IMR-90 (cell line): ENCODE results near the gene NAB1. TPM values are rescaled to one million over a fixed set of nuclear protein-coding genes. Genes with fewer than 3 reads are reported as not detected.

Experiments used
- ATAC-seq: fragments of 200-7000 bp; cut with Tn5 transposase; 2 replicates; pipeline ENCODE4 v1.9.1; 2020; ENCODE audit warnings: low read depth, mild to moderate bottlenecking, moderate library complexity
- BruUV-seq: library from RNA; stranded (reverse); fragments of 400-500 nt; replicated peaks from 2 replicates; lab custom pipeline; 2021; lab: Mats Ljungman, UMichigan
- CTCF ChIA-PET: fragments of 300-600 bp; formaldehyde crosslinking; extraction: SDS; loops from one replicate; lab custom pipeline; 2021; ENCODE audit warnings: antibody characterized with exemption; lab: Yijun Ruan, JAX
- POLR2A ChIA-PET: fragments of 300-600 bp; sonication (Branson Sonifier 250); formaldehyde crosslinking; loops from one replicate; lab custom pipeline; 2022; ENCODE audit warnings: antibody characterized with exemption; ENCODE audit not compliant: unreplicated experiment; lab: Charles Lee
- DNase-seq: peaks from one replicate; pipeline ENCODE4 v3.0.0; 2013
- H2AFZ ChIP-seq: replicated peaks from 2 replicates; pipeline ENCODE3; 2013; ENCODE audit warnings: low read length, mild to moderate bottlenecking; ENCODE audit not compliant: poor library complexity
- H2AK5ac ChIP-seq: 2 replicates; pipeline ENCODE4 v1.6.1; 2013; ENCODE audit warnings: low read depth, low read length, inconsistent platforms
- H2AK9ac ChIP-seq: replicated peaks from 2 replicates; pipeline ENCODE3; 2013; ENCODE audit warnings: mild to moderate bottlenecking, low read depth, low read length, moderate library complexity; ENCODE audit not compliant: poor library complexity
- H2BK120ac ChIP-seq: 2 replicates; pipeline ENCODE4 v1.6.1; 2013; ENCODE audit warnings: low read depth, low read length, inconsistent platforms
- H2BK15ac ChIP-seq: 3 replicates; pipeline ENCODE4 v1.6.1; 2013; ENCODE audit warnings: low read depth, low read length, inconsistent platforms
- H2BK20ac ChIP-seq: 2 replicates; pipeline ENCODE4 v1.6.1; 2013; ENCODE audit warnings: low read depth, mild to moderate bottlenecking, inconsistent platforms, low read length, moderate library complexity
- H2BK5ac ChIP-seq: 2 replicates; pipeline ENCODE4 v1.6.1; 2013; ENCODE audit warnings: mild to moderate bottlenecking, low read depth, low read length, inconsistent platforms; ENCODE audit not compliant: poor library complexity, severe bottlenecking
- H3K14ac ChIP-seq: replicated peaks from 2 replicates; pipeline ENCODE4 v1.6.1; 2013; ENCODE audit warnings: low read depth, low read length, inconsistent platforms
- H3K18ac ChIP-seq: 2 replicates; pipeline ENCODE4 v1.6.1; 2013; ENCODE audit warnings: low read depth, low read length, control low read depth
- H3K23ac ChIP-seq: 2 replicates; pipeline ENCODE4 v1.6.1; 2013; ENCODE audit warnings: low read depth, low read length, inconsistent platforms
- H3K27ac ChIP-seq: 2 replicates; pipeline ENCODE4 v1.5.1; 2013; ENCODE audit warnings: mild to moderate bottlenecking, control low read depth, low read length; ENCODE audit not compliant: insufficient read depth
- H3K27me3 ChIP-seq: 2 replicates; pipeline ENCODE4 v1.6.1; 2013; ENCODE audit warnings: low read length; ENCODE audit not compliant: control insufficient read depth, insufficient read depth
- H3K36me3 ChIP-seq: 2 replicates; pipeline ENCODE4 v1.6.1; 2013; ENCODE audit warnings: low read length, mixed read lengths; ENCODE audit not compliant: control insufficient read depth, insufficient read depth
- H3K4ac ChIP-seq: 2 replicates; pipeline ENCODE4 v1.6.1; 2013; ENCODE audit warnings: low read depth, low read length, inconsistent platforms
- H3K4me1 ChIP-seq: 2 replicates; pipeline ENCODE4 v1.6.1; 2013; ENCODE audit warnings: low read length, mixed read lengths; ENCODE audit not compliant: control insufficient read depth, insufficient read depth
- H3K4me2 ChIP-seq: 2 replicates; pipeline ENCODE4 v1.6.1; 2013; ENCODE audit warnings: low read depth, mild to moderate bottlenecking, control low read depth, low read length, moderate library complexity
- H3K4me3 ChIP-seq: 2 replicates; pipeline ENCODE4 v1.5.1; 2013; ENCODE audit warnings: low read depth, mild to moderate bottlenecking, control low read depth, low read length, moderate library complexity; ENCODE audit not compliant: insufficient read depth
- H3K56ac ChIP-seq: 2 replicates; pipeline ENCODE4 v1.6.1; 2013; ENCODE audit warnings: low read length, inconsistent platforms; ENCODE audit not compliant: insufficient read depth; ENCODE audit errors: extremely low read depth
- H3K79me1 ChIP-seq, 2 experiments: 2 replicates each; pipeline ENCODE4 v1.6.1; 2013; ENCODE audit warnings: low read length in 2 of 2, inconsistent platforms in 1 of 2, low read depth in 1 of 2
- H3K9ac ChIP-seq: 2 replicates; pipeline ENCODE4 v1.6.1; 2013; ENCODE audit warnings: low read depth, low read length, control low read depth
- H3K9me1 ChIP-seq: 2 replicates; pipeline ENCODE4 v1.6.1; 2013; ENCODE audit warnings: low read length, inconsistent platforms; ENCODE audit not compliant: insufficient read depth
- H3K9me3 ChIP-seq: 2 replicates; pipeline ENCODE4 v1.6.1; 2013; ENCODE audit warnings: low read length; ENCODE audit not compliant: control insufficient read depth, insufficient read depth
- H4K20me1 ChIP-seq: 2 replicates; pipeline ENCODE4 v1.6.1; 2013; ENCODE audit warnings: low read length, inconsistent platforms; ENCODE audit not compliant: insufficient read depth
- H4K5ac ChIP-seq: 2 replicates; pipeline ENCODE4 v1.6.1; 2013; ENCODE audit warnings: mild to moderate bottlenecking, low read depth, low read length, control low read depth
- H4K8ac ChIP-seq, 2 experiments: 2 replicates each; pipeline ENCODE4 v1.6.1; 2013; ENCODE audit warnings: low read depth in 2 of 2, low read length in 2 of 2, control low read depth in 1 of 2, inconsistent platforms in 1 of 2
- H4K91ac ChIP-seq: 2 replicates; pipeline ENCODE4 v1.6.1; 2013; ENCODE audit warnings: low read depth, low read length, inconsistent platforms; ENCODE audit not compliant: insufficient read depth
- CEBPB ChIP-seq: IDR thresholded peaks from 2 replicates; pipeline ENCODE4 v1.6.1; 2012; ENCODE audit warnings: low read depth, low read length, improper control_type of control experiment
- ELK1 ChIP-seq: fragments of 150-350 bp; IDR thresholded peaks from 2 replicates; pipeline ENCODE4 v1.6.1; 2016; ENCODE audit warnings: low read depth, mild to moderate bottlenecking, low read length, moderate library complexity, borderline replicate concordance
- FOS ChIP-seq: fragments of 150-350 bp; IDR thresholded peaks from 2 replicates; pipeline ENCODE4 v1.6.1; 2016; ENCODE audit warnings: low read depth, low read length
- MAFK ChIP-seq: IDR thresholded peaks from 2 replicates; pipeline ENCODE4 v1.6.1; 2012; ENCODE audit warnings: low read depth, low read length, improper control_type of control experiment
- MAZ ChIP-seq: IDR thresholded peaks from 2 replicates; pipeline ENCODE4 v1.6.1; 2012; ENCODE audit warnings: low read depth, mild to moderate bottlenecking, low read length, improper control_type of control experiment, moderate library complexity, borderline replicate concordance
- NFE2L2 ChIP-seq: fragments of 150-350 bp; IDR thresholded peaks from 2 replicates; pipeline ENCODE4 v1.6.1; 2016; ENCODE audit warnings: low read depth, mild to moderate bottlenecking, low read length
- POLR2A ChIP-seq: IDR thresholded peaks from 2 replicates; pipeline ENCODE4 v1.6.1; 2012; ENCODE audit warnings: mild to moderate bottlenecking, low read depth, low read length
- RCOR1 ChIP-seq: IDR thresholded peaks from 2 replicates; pipeline ENCODE4 v1.6.1; 2012; ENCODE audit warnings: mild to moderate bottlenecking, low read length, improper control_type of control experiment; ENCODE audit not compliant: insufficient replicate concordance
- RFX5 ChIP-seq: IDR thresholded peaks from 2 replicates; pipeline ENCODE4 v1.8.0; 2012; ENCODE audit warnings: low read depth, mild to moderate bottlenecking, low read length, moderate library complexity
- WGBS, 2 experiments: methylation state at CpG; one replicate each; pipeline versions ENCODE4 v1.1.5 to v1.1.7; 2013; ENCODE audit warnings: missing lambda C conversion rate in 2 of 2; ENCODE audit not compliant: insufficient read length in 1 of 2; ENCODE audit errors: extremely low coverage in 2 of 2; 5-methylcytosine and 5-hydroxymethylcytosine counted together
- dilution Hi-C: fragments of 300-500 bp; cut with HindIII; formaldehyde crosslinking; loops from one replicate; pipeline ENCODE4 v1.14.3; 2018; ENCODE audit warnings: low sequenced_read_pairs; ENCODE audit not compliant: unreplicated experiment
- in situ Hi-C: fragments of 300-500 bp; cut with MboI; formaldehyde crosslinking; loops from 3 replicates; pipeline ENCODE4 v1.14.3; 2019; ENCODE audit warnings: low sequenced_read_pairs, inconsistent platforms, mixed read lengths
- intact Hi-C: fragments of 100-400 bp; cut with micrococcal nuclease; formaldehyde crosslinking; loops from 2 replicates; pipeline ENCODE4 v1.10.0; 2022
- polyA plus RNA-seq, 3 experiments: library from polyadenylated mRNA; depleted of rRNA; stranded (reverse); fragments of >200 nt; gene quantifications; 2 replicates each; pipeline ENCODE4 v1.2.3, GENCODE V29; 2012; ENCODE audit warnings: low replicate concordance in 1 of 3
- total RNA-seq: library from RNA; depleted of rRNA; stranded (reverse); fragments of >200 nt; gene quantifications from 2 replicates; pipeline ENCODE4 v1.2.3, GENCODE V29; 2012

Gene NAB1
- total and polyA plus RNA-seq, 2 of the 4 experiments (the other 2 are of a cell fraction) = 11.9 to 31.2 TPM

GRCh38 chr2:190684931-190685330, 36.0 kb downstream of the NAB1 start:
- no peak overlapping the region for H3K18ac ChIP-seq
- no peak overlapping the region for H3K9ac ChIP-seq
- no peaks in the 10 kb centered on the region for H4K20me1 ChIP-seq
- no CpG with 5 or more reads among the region's 2 CpGs for WGBS, 2 experiments
- H4K8ac ChIP-seq = no peak overlapping the region
- in situ Hi-C loops = no loop called here
- dilution Hi-C loops = no loop called here
- H2BK20ac ChIP-seq = no peak overlapping the region
- H2AFZ ChIP-seq = no peak overlapping the region
- H3K14ac ChIP-seq = no peak overlapping the region
- H2BK5ac ChIP-seq = no peak overlapping the region
- H3K9me1 ChIP-seq = peaks cover 3% of the 10 kb centered on the region; the same call in 1 of the 2 replicates
- H2BK15ac ChIP-seq = no peak overlapping the region
- POLR2A ChIA-PET = no interaction called here
- H4K91ac ChIP-seq = no peak overlapping the region
- peaks cover 2 to 12% of the 10 kb centered on the region in 2 experiments; a peak in 3 of 4 replicates for H3K79me1 ChIP-seq
- H3K4me2 ChIP-seq = no peak overlapping the region
- H4K5ac ChIP-seq = no peak overlapping the region
- no peak overlapping the region for H2AK9ac ChIP-seq
- no peak overlapping the region for H3K27ac ChIP-seq
- no peak overlapping the region for H2AK5ac ChIP-seq
- no TSS peak for BruUV-seq
- H3K23ac ChIP-seq = no peak overlapping the region
- intact Hi-C loops = no loop called here
- H2BK120ac ChIP-seq = no peak overlapping the region
- H3K4me1 ChIP-seq = peaks cover 2% of the 10 kb centered on the region; the same call in 1 of the 2 replicates
- DNase-seq (no peak), ATAC-seq (no peak)
- no peak for TF ChIP-seq MAFK
- TF ChIP-seq MAZ = no peak
- no peak for TF ChIP-seq CEBPB
- TF ChIP-seq ELK1 = no peak
- TF ChIP-seq RFX5 = no peak
- no peak for TF ChIP-seq NFE2L2
- no peak for TF ChIP-seq POLR2A
- no peak for TF ChIP-seq FOS
- TF ChIP-seq RCOR1 = no peak
- H3K9me3 ChIP-seq = no peaks in the 10 kb centered on the region
- CTCF ChIA-PET = no interaction called here
- peaks cover 11% of the 10 kb centered on the region for H3K36me3 ChIP-seq
- H3K4me3 ChIP-seq = no peak overlapping the region
- H3K56ac ChIP-seq = no peak overlapping the region
- H3K27me3 ChIP-seq = no peaks in the 10 kb centered on the region
- H3K4ac ChIP-seq = no peak overlapping the region
